K562 (cell line): ENCODE measurements around the gene MPST. TPM values are rescaled to one million over a fixed set of nuclear protein-coding genes. Genes with fewer than 3 reads are reported as not detected.

ENCODE experiments used
- BDP1 ChIP-seq: IDR thresholded peaks from 3 replicates; pipeline ENCODE4 v1.6.1; 2011; ENCODE audit not compliant: insufficient read length, insufficient read depth
- CREM ChIP-seq: IDR thresholded peaks from 2 replicates; pipeline ENCODE4 v1.6.1; 2014; ENCODE audit warnings: antibody characterized with exemption, low read depth
- CTBP1 ChIP-seq: fragments of 450-650 bp; IDR thresholded peaks from 2 replicates; pipeline ENCODE4 v1.6.1; 2016; ENCODE audit warnings: borderline replicate concordance
- GATA2 ChIP-seq: sonication (generic); formaldehyde crosslinking; IDR thresholded peaks from 2 replicates; pipeline ENCODE4 v1.4.0; 2020; ENCODE audit warnings: mild to moderate bottlenecking, missing genetic modification reagents
- LEF1 ChIP-seq: fragments of 450-650 bp; IDR thresholded peaks from 2 replicates; pipeline ENCODE4 v1.6.1; 2016; ENCODE audit warnings: mild to moderate bottlenecking
- MECOM ChIP-seq: fragments of 250-450 bp; sonication (Bioruptor Pico); IDR thresholded peaks from 2 replicates; pipeline ENCODE4 v1.8.0; 2022; ENCODE audit warnings: inconsistent platforms
- PRMT5 ChIP-seq: sonication (generic); formaldehyde crosslinking; IDR thresholded peaks from 2 replicates; pipeline ENCODE4 v1.5.0; 2020; ENCODE audit warnings: missing genetic modification reagents
- PYGO2 ChIP-seq: fragments of 450-650 bp; IDR thresholded peaks from 2 replicates; pipeline ENCODE4 v1.6.1; 2016; ENCODE audit warnings: mild to moderate bottlenecking, missing genetic modification characterization, moderate library complexity, missing compliant biosample characterization
- polyA plus RNA-seq, 8 experiments: library from polyadenylated mRNA; depleted of rRNA in 4 of 8; stranded (reverse) in 5 of 8; unstranded in 3 of 8; fragments of >200 nt; fragmentation: Nextera tagmentation in 2 of 8; fragmentation: Illumina TruSeq in 1 of 8; extraction: Ambion mirVana in 2 of 8; extraction: Trizol in 1 of 8; gene quantifications; 2 replicates each; pipeline versions ENCODE4 v1.2.1 to v1.2.3, GENCODE V29; 2011 to 2014; ENCODE audit warnings: inconsistent platforms in 1 of 8, missing spikeins in 1 of 8
- total RNA-seq, 7 experiments: library from RNA; depleted of rRNA in 6 of 7; stranded (reverse); fragments of >200 nt in 6 of 7; fragmentation: Illumina TruSeq in 2 of 7; extraction: Trizol in 2 of 7; gene quantifications; 2 replicates each; pipeline versions ENCODE4 v1.2.1 to v1.2.3, GENCODE V29; 2011 to 2021; ENCODE audit warnings: low replicate concordance in 1 of 7
- TF ChIP-seq, protein P1 (sequence below): conservative IDR thresholded peaks from 2 replicates; pipeline ENCODE4 v1.6.1; 2011; ENCODE audit warnings: low read depth, mild to moderate bottlenecking, low read length; ENCODE audit not compliant: control insufficient read depth
- TF ChIP-seq, protein P2 (sequence below), 2 experiments: IDR thresholded peaks in 1 of 2; conservative IDR thresholded peaks in 1 of 2; 2 replicates each; pipeline ENCODE4 v1.6.1; 2016; ENCODE audit warnings: low read depth in 2 of 2, mild to moderate bottlenecking in 1 of 2, missing compliant biosample characterization in 1 of 2, missing genetic modification characterization in 1 of 2, moderate library complexity in 1 of 2
- TF ChIP-seq, protein P3 (sequence below), 2 experiments: fragments of 450-650 bp in 1 of 2; sonication (generic) in 1 of 2; formaldehyde crosslinking in 1 of 2; IDR thresholded peaks; 2 replicates each; pipeline versions ENCODE4 v1.7.1 to v1.9.0; 2016 to 2022; ENCODE audit warnings: inconsistent platforms in 1 of 2, mild to moderate bottlenecking in 1 of 2, missing genetic modification reagents in 1 of 2
- TF ChIP-seq, protein P4 (sequence below): fragments of 250-450 bp; sonication (Bioruptor Pico); IDR thresholded peaks from 2 replicates; pipeline ENCODE4 v1.4.0; 2020

The MPST gene
- total and polyA plus RNA-seq, 9 of the 15 experiments (the other 6 are each of a cell fraction or from before 2014, with no cell fraction given): 0.65 to 104 (median 24.3) TPM

DNA sequence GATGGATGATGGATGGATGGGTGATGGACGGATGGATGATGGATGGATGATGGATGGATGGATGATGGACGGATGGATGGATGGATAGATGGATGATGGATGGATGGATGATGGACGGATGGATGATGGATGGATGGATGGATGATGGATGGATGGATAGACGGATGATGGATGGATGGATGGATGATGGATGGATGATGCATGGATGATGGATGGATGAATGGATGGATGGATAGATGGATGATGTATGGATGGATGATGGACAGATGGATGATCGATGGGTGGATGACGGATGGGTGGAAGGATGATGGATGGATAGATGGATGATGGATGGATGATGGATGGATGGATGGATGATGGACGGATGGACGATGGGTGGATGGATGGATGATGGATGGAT, 53.1 kb downstream of the MPST start (continued):
- TF ChIP-seq, protein P1, sequence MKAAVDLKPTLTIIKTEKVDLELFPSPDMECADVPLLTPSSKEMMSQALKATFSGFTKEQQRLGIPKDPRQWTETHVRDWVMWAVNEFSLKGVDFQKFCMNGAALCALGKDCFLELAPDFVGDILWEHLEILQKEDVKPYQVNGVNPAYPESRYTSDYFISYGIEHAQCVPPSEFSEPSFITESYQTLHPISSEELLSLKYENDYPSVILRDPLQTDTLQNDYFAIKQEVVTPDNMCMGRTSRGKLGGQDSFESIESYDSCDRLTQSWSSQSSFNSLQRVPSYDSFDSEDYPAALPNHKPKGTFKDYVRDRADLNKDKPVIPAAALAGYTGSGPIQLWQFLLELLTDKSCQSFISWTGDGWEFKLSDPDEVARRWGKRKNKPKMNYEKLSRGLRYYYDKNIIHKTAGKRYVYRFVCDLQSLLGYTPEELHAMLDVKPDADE: no peak
- TF ChIP-seq PYGO2 (no peak), GATA2 (no peak), LEF1 (peak; percentile 31; the same call in 1 of the 2 replicates), CTBP1 (peak; percentile 23; the same call in 1 of the 2 replicates), BDP1 (no peak), CREM (no peak), MECOM (CRISPR knock-in tag) (no peak), PRMT5 (CRISPR knock-in tag) (no peak)
- TF ChIP-seq, protein P2, sequence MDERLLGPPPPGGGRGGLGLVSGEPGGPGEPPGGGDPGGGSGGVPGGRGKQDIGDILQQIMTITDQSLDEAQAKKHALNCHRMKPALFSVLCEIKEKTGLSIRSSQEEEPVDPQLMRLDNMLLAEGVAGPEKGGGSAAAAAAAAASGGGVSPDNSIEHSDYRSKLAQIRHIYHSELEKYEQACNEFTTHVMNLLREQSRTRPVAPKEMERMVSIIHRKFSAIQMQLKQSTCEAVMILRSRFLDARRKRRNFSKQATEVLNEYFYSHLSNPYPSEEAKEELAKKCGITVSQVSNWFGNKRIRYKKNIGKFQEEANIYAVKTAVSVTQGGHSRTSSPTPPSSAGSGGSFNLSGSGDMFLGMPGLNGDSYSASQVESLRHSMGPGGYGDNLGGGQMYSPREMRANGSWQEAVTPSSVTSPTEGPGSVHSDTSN (CRISPR knock-in tag; IDR thresholded peaks at IDR 0.05; ENCODE audit: low read depth): no peak
- TF ChIP-seq, protein P2 (tag; conservative IDR thresholded peaks at IDR 0.05; ENCODE audit: low read depth): peak; percentile 96
- TF ChIP-seq, protein P3, sequence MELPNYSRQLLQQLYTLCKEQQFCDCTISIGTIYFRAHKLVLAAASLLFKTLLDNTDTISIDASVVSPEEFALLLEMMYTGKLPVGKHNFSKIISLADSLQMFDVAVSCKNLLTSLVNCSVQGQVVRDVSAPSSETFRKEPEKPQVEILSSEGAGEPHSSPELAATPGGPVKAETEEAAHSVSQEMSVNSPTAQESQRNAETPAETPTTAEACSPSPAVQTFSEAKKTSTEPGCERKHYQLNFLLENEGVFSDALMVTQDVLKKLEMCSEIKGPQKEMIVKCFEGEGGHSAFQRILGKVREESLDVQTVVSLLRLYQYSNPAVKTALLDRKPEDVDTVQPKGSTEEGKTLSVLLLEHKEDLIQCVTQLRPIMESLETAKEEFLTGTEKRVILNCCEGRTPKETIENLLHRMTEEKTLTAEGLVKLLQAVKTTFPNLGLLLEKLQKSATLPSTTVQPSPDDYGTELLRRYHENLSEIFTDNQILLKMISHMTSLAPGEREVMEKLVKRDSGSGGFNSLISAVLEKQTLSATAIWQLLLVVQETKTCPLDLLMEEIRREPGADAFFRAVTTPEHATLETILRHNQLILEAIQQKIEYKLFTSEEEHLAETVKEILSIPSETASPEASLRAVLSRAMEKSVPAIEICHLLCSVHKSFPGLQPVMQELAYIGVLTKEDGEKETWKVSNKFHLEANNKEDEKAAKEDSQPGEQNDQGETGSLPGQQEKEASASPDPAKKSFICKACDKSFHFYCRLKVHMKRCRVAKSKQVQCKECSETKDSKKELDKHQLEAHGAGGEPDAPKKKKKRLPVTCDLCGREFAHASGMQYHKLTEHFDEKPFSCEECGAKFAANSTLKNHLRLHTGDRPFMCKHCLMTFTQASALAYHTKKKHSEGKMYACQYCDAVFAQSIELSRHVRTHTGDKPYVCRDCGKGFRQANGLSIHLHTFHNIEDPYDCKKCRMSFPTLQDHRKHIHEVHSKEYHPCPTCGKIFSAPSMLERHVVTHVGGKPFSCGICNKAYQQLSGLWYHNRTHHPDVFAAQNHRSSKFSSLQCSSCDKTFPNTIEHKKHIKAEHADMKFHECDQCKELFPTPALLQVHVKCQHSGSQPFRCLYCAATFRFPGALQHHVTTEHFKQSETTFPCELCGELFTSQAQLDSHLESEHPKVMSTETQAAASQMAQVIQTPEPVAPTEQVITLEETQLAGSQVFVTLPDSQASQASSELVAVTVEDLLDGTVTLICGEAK (IDR thresholded peaks at IDR 0.05): no peak
- TF ChIP-seq, protein P3 (CRISPR knock-in tag; IDR thresholded peaks at IDR 0.05): no peak
- TF ChIP-seq, protein P4, sequence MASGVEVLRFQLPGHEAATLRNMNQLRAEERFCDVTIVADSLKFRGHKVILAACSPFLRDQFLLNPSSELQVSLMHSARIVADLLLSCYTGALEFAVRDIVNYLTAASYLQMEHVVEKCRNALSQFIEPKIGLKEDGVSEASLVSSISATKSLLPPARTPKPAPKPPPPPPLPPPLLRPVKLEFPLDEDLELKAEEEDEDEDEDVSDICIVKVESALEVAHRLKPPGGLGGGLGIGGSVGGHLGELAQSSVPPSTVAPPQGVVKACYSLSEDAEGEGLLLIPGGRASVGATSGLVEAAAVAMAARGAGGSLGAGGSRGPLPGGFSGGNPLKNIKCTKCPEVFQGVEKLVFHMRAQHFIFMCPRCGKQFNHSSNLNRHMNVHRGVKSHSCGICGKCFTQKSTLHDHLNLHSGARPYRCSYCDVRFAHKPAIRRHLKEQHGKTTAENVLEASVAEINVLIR: no peak
